OCI-LY3 (cell line): ENCODE results near the gene NRP2.

Experiments
- CTCF ChIP-seq: fragments of 200-600, 300-600 bp; sonication (generic); IDR thresholded peaks from 2 replicates; pipeline ENCODE4 v1.5.1; 2014; ENCODE audit warnings: antibody characterized with exemption, low read length, low read depth
- EZH2phosphoT487 ChIP-seq: fragments of 200-600 bp; shearing (Covaris generic); IDR thresholded peaks from 2 replicates; pipeline ENCODE4 v1.6.1; 2018; ENCODE audit warnings: antibody characterized with exemption, mixed run types, low read depth

GRCh38 chr2:205782941-205783340 is 100.6 kb downstream of the NRP2 start:
- TF ChIP-seq CTCF, result no peak
- no peak for TF ChIP-seq EZH2phosphoT487
